ENCODE measurements around the gene DAPK2.

DNA sequence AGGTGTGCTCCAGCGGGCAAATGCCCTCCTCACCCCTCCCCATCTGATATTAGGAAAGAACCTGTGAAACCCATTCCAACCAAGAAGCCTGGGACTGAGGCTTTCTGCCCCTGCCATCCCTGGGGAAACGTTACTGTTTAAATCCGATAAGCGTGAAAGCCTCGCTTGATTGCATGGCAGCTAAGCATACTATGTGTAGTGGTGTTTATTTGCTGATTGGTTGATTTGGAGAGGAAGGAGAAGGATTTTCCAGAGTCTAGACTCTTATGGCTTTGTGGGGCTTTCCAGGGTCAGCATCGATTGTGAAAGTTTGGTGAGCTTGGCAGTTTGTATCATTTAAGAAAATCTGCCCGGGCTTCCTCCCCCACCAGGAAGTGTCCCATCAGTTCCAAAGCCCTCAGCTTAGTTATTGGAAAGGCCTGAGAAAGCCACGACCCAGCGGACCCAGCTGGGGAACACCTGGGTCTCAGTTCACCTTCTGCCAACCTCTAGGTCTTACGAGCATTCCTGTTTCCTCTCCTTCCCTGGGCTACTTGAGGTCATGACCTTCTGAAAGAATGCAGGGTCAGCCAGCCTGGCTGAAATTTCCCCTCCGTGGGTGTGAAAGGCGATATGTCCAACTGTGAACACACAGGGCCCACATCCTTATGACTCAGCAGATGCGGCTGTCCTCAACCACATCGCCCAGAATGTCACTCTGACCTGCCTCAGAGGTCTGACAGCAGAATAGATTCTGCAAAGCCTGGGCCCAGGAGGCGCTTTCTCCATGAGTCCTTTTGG, 149.8 kb downstream of the DAPK2 start:
- TF ChIP-seq CTCF (conservative IDR thresholded peaks at IDR 0.05 in 1 of 2, IDR thresholded peaks at IDR 0.05 in 1 of 2; ENCODE audit: extremely low read depth in 1 of 2, insufficient read depth in 1 of 2, low read depth in 1 of 2, low read length in 2 of 2) (no peak), EZH2 (IDR thresholded peaks at IDR 0.05; ENCODE audit: borderline replicate concordance, low read length) (no peak)
